GM10847 (cell line): ENCODE data around the gene SLC27A5.

Experiments used
- POLR2A ChIP-seq: IDR thresholded peaks from 2 replicates; pipeline ENCODE4 v1.6.1; 2011; ENCODE audit not compliant: insufficient read length; ENCODE audit errors: extremely low read depth

The SLC27A5 gene, protein sequence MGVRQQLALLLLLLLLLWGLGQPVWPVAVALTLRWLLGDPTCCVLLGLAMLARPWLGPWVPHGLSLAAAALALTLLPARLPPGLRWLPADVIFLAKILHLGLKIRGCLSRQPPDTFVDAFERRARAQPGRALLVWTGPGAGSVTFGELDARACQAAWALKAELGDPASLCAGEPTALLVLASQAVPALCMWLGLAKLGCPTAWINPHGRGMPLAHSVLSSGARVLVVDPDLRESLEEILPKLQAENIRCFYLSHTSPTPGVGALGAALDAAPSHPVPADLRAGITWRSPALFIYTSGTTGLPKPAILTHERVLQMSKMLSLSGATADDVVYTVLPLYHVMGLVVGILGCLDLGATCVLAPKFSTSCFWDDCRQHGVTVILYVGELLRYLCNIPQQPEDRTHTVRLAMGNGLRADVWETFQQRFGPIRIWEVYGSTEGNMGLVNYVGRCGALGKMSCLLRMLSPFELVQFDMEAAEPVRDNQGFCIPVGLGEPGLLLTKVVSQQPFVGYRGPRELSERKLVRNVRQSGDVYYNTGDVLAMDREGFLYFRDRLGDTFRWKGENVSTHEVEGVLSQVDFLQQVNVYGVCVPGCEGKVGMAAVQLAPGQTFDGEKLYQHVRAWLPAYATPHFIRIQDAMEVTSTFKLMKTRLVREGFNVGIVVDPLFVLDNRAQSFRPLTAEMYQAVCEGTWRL

DNA sequence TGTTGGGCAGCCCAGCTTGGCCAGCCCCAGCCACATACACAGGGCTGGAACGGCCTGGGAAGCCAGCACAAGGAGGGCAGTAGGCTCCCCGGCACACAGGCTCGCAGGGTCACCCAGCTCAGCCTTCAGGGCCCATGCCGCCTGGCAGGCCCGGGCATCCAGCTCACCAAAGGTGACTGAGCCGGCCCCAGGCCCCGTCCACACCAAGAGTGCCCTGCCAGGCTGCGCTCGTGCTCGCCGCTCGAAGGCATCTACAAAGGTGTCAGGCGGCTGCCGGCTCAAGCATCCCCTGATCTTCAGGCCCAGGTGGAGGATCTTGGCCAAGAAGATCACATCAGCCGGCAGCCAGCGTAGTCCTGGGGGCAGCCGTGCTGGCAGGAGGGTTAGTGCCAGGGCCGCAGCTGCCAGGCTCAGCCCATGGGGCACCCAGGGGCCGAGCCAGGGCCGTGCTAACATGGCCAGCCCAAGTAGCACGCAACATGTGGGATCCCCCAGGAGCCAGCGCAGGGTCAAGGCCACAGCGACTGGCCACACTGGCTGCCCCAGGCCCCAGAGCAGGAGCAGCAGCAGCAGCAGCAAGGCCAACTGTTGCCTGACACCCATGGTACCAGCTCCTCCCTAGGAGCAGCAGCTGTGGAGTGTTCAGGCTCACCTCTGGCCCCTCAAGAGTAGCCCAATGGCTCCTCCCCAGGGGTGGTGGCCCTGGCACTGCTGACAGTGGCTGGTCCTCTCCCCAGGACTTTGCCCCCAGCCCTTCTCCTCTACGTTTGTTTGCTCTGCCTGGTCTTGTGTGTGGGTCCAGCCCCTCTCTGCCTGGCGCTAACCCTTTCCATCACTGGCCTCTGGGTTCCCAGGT lies at the start of gene SLC27A5:
TSS of gene SLC27A5 (minus strand) at position 640 of the 856 bp plus-strand sequence. CDS start at position 603, 37 bp downstream.
- no peak for TF ChIP-seq POLR2A

- TF ChIP-seq POLR2A: no peak
These were observed 49.1 kb upstream of the SLC27A5 start for GRCh38 chr19:58560921-58561320.

DNA sequence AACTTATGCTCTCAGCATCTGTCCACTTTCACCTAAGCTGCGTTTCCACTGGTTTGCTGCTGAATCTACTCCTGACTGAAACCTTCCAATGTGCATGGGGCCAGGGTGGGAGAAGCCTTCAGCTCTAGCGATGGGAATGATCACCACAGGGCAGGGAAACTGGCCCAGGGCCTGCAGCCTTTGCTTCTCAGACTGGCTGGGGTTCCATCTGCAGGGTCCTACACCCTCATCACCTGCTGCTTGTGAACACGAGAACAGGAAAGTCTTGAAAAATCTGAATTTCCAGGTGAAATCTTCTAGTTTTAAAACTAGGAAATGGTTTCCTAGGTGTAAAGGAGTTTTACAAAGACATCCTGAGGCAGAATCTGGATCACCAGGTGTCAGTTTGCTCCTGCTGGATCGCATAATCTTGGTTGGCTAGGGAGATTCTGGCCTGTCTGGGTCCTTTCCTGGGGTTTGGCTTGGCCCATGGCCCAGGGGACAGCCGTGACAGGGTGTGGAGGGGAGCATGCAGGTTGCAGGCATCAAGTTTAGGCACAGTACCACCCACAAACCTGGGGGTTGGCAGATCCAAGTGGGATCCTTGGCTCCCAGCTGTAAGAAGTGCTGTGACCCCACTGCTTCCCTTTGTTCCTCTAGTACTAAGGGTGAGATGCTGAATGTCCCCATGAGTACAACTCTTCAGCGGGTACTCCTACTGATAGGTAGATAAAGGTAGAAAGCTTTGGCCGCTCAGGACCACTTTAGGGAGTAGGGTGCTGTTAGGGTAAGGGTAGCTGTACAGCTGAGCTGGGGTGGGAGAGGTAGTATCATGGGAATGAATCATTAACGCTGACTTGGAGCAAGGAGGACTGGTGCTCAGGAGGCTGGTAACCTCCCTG lies 48.5 kb upstream of the SLC27A5 start:
- TF ChIP-seq POLR2A: no peak

- TF ChIP-seq POLR2A: peak; percentile 61
These were observed 47.6 kb upstream of the SLC27A5 start for GRCh38 chr19:58559275-58560006.

- peak; percentile 60 for TF ChIP-seq POLR2A
These were observed 47.0 kb upstream of the SLC27A5 start for GRCh38 chr19:58558623-58559274.

DNA sequence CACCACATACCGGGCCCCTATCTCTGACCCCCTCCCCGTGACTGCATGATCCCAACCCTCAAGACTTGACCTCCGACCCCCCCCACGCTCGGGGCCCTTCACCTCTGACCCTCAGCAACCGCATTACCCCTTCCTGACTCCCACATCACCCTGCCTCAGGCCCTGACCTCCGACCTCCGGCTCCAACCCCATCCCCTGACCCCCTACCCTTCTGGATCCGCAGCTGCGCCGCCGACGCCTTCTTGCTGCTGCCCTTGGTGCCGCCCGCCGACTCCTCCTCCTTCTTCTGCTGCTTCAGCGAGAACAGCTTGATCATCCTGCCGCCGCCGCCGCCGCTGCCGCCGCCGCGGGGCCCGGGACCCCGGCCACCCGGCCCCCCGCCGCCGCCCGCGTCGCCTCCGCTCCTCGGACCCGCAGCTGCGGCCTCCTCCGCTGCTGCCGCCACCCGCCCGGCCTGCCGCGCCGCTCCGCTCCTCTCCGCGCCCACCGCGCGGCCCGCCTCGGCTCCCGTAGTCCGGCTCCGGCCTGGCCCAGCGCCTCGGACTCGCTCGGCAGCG lies 46.4 kb upstream of the SLC27A5 start, which contains the start of gene UBE2M:
TSS of gene UBE2M (minus strand) at position 546 of the 557 bp plus-strand sequence. CDS start at position 316, 230 bp downstream.
- no peak for TF ChIP-seq POLR2A

DNA sequence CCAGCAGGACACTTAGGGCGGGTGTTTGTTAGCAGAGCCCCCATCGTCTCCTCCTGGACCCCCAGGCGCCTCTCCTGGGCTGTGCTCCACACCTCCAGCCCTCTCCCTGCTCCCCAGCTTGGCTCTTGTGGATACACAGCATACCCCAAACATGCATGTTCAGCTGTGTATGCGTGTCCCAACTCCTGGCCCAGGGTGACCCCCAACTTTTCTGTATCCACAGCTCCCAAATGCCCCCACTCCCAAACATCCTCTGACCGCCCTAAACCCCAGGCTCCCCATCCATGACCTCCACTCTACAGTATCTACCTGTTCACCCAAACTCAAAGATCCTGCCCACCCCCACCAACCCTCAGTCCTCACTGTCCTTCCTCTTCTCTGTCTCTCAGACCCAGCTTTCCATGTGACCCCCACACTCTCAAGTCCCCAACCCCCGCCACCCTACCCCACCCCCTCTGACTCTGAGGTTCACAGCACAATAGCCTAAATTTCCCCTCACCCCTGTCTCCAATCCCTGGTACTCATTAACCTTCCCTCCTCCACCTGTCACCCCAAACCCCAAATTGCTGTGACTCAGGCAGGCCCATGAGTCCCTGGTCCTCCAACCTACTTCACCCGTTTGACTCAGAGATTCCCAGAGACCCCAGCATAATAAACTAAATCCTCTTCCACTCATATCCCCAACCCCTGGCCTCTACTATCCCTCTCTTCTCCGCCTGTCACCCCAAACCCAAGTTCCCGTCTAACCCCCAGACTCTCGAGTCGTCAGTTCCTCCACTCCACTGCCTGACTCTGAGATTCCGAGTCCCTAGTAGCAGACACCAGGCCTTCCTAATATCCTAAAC lies 45.7 kb upstream of the SLC27A5 start:
- TF ChIP-seq POLR2A: no peak

DNA sequence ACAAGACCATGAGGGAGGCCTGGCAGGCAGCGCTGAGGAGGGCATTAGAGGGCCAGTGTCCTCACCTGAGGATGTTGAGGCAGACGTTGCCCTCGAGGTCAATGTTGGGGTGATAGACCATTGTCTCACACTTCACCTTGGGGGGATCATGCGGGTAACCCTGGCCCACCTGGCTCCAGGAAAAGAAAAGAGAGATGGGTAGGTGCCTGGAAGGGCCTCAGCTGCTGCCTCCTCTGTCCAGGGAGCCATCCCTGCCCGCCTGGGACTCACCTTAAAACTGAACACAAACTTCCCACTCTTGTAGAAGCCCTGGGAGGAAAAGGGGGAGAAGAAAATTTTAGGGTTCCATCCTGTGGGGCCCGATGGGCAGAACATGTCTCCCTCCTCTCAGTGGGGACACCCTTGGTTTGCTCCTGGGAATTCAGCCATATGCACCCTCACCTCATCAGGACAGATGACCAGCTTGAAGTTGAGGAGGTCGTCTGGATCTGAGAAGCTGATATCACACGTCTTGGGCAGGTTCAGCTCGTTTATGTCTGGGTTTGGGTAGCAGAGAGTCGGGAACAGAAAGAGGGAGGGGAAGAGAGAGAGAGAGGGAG lies 44.9 kb upstream of the SLC27A5 start:
- no peak for TF ChIP-seq POLR2A

GRCh38 chr19:58555920-58556621 lies 44.3 kb upstream of the SLC27A5 start:
- no peak for TF ChIP-seq POLR2A

DNA sequence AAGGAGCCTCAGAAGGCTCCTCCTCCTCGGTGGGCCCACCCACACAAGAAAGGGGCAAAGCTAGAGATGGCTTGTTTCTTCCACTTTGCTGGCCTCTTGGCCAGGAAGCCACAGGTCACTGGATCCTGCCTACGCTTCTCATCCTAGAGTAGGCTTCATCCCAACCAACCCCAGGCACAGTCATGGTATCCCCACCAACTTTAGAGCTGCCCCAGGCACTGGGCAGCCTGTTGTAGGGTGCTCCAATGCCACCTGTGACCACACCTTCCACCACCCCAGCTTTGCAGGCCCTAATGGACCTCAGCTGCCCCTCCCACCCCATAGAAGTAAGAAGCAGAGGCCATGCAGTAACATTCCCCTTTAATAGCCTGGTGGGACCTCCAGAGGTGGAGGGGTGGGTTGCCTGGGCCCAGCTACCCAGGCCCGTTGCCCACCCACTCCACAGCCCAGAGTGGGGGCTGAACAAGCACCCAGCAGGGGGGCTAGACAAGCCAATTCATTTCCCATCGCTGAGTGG lies 43.6 kb upstream of the SLC27A5 start:
- TF ChIP-seq POLR2A: no peak
